GM12878 (cell line): Measurements from ENCODE around the gene PLEKHG1. TPM values are rescaled to one million over a fixed set of nuclear protein-coding genes. Genes with fewer than 3 reads are reported as not detected.

Source experiments
- ATAC-seq: fragments of 200-7000 bp; cut with Tn5 transposase; 3 replicates; pipeline ENCODE4 v1.9.1; 2020; ENCODE audit warnings: mild to moderate bottlenecking, moderate library complexity
- BruUV-seq: library from RNA; stranded (reverse); fragments of 400-500 nt; replicated peaks from 2 replicates; lab custom pipeline; 2021; lab: Mats Ljungman, UMichigan
- CTCF ChIA-PET: fragments of 300-600 bp; sonication (Branson Sonifier 250); formaldehyde crosslinking; extraction: SDS; loops from one replicate; lab custom pipeline; 2021; ENCODE audit warnings: inconsistent platforms; lab: Yijun Ruan, JAX
- POLR2A ChIA-PET: fragments of 350-600 bp; formaldehyde crosslinking; extraction: SDS; loops from one replicate; lab custom pipeline; 2021; ENCODE audit warnings: inconsistent platforms; lab: Charles Lee
- RAD21 ChIA-PET: fragments of 300-600 bp; sonication (Branson Sonifier 250); formaldehyde crosslinking; loops from one replicate; lab custom pipeline; 2023; ENCODE audit warnings: antibody characterized with exemption; ENCODE audit not compliant: unreplicated experiment; lab: Charles Lee
- SMC1A ChIA-PET: fragments of 300-600 bp; sonication (Branson Sonifier 250); formaldehyde crosslinking; loops from one replicate; lab custom pipeline; 2023; ENCODE audit not compliant: unreplicated experiment, uncharacterized antibody; lab: Charles Lee
- DNase-seq: peaks from one replicate; pipeline ENCODE4 v3.0.0-alpha.2; 2011; ENCODE audit warnings: low read depth, low spot score
- FAIRE-seq: peaks from 3 replicates; lab custom pipeline; 2011; peaks lifted over from hg19 to GRCh38; lab: Jason Lieb, UNC
- H2AFZ ChIP-seq: 2 replicates; pipeline ENCODE4 v1.6.0; 2011; ENCODE audit warnings: low read depth, low read length, control low read depth; ENCODE audit not compliant: control insufficient read depth
- H3K27ac ChIP-seq: 2 replicates; pipeline ENCODE4 v1.5.1; 2011; ENCODE audit warnings: control low read depth; ENCODE audit not compliant: control insufficient read depth, insufficient read depth
- H3K27me3 ChIP-seq, 2 experiments: replicated peaks in 1 of 2; 2 replicates each; pipeline versions ENCODE4 v1.6.0 to v1.6.1; 2011; ENCODE audit warnings: low read length in 1 of 2; ENCODE audit not compliant: control insufficient read depth in 2 of 2, insufficient read depth in 2 of 2
- H3K36me3 ChIP-seq, 2 experiments: 2 replicates each; pipeline ENCODE4 v1.5.1; 2011; ENCODE audit warnings: low read length in 1 of 2; ENCODE audit not compliant: control insufficient read depth in 2 of 2, insufficient read depth in 2 of 2
- H3K4me1 ChIP-seq: 2 replicates; pipeline ENCODE4 v1.6.1; 2011; ENCODE audit warnings: mild to moderate bottlenecking, low read length, moderate library complexity, mixed read lengths; ENCODE audit not compliant: control insufficient read depth, insufficient read depth
- H3K4me2 ChIP-seq: 2 replicates; pipeline ENCODE4 v1.6.0; 2011; ENCODE audit warnings: control low read depth; ENCODE audit not compliant: control insufficient read depth, insufficient read depth
- H3K4me3 ChIP-seq: fragments of 200-600 bp; sonication (generic); 2 replicates; pipeline ENCODE4 v1.5.1; 2016
- H3K79me2 ChIP-seq: 2 replicates; pipeline ENCODE4 v1.6.0; 2011; ENCODE audit warnings: low read length; ENCODE audit not compliant: control insufficient read depth, insufficient read depth
- H3K9ac ChIP-seq: 2 replicates; pipeline ENCODE4 v1.8.0; 2011; ENCODE audit warnings: low read length, control low read depth, mixed read lengths; ENCODE audit not compliant: control insufficient read depth, insufficient read depth
- H3K9me3 ChIP-seq: replicated peaks from 3 replicates; pipeline ENCODE4 v1.5.1; 2011; ENCODE audit warnings: mild to moderate bottlenecking, low read length; ENCODE audit not compliant: control insufficient read depth, insufficient read depth
- H4K20me1 ChIP-seq: 2 replicates; pipeline ENCODE4 v1.6.0; 2011; ENCODE audit not compliant: control insufficient read depth, insufficient read depth
- CBFB ChIP-seq: IDR thresholded peaks from 2 replicates; pipeline ENCODE4 v1.6.1; 2016; ENCODE audit warnings: antibody characterized with exemption, low read depth
- CREM ChIP-seq: IDR thresholded peaks from 2 replicates; pipeline ENCODE4 v1.6.1; 2014; ENCODE audit warnings: antibody characterized with exemption, low read depth
- NR2C2 ChIP-seq: IDR thresholded peaks from 2 replicates; pipeline ENCODE4 v1.6.1; 2011; ENCODE audit warnings: borderline replicate concordance, low read depth; ENCODE audit not compliant: control insufficient read depth, insufficient read length
- RAD51 ChIP-seq: fragments of 450-650 bp; IDR thresholded peaks from 2 replicates; pipeline ENCODE4 v1.6.1; 2016; ENCODE audit warnings: moderate library complexity, mild to moderate bottlenecking, inconsistent platforms
- SMARCA5 ChIP-seq: fragments of 450-650 bp; IDR thresholded peaks from 2 replicates; pipeline ENCODE4 v1.6.1; 2017; ENCODE audit warnings: mild to moderate bottlenecking
- SUZ12 ChIP-seq: fragments of 200-600 bp; sonication (generic); IDR thresholded peaks from one replicate; pipeline ENCODE4 v1.6.1; 2018; ENCODE audit warnings: antibody characterized with exemption, mild to moderate bottlenecking; ENCODE audit not compliant: unreplicated experiment
- ZNF274 ChIP-seq: IDR thresholded peaks from one replicate; pipeline ENCODE4 v1.8.0; 2011; ENCODE audit not compliant: insufficient read length, insufficient read depth
- ZNF687 ChIP-seq: fragments of 450-650 bp; IDR thresholded peaks from 2 replicates; pipeline ENCODE4 v1.6.1; 2017; ENCODE audit warnings: mild to moderate bottlenecking, moderate library complexity
- WGBS: methylation state at CpG from one replicate; pipeline ENCODE4 v1.1.6; 2016; ENCODE audit warnings: low lambda C conversion rate; ENCODE audit not compliant: insufficient replicate concordance, insufficient coverage; ENCODE audit errors: missing lambda C conversion rate; 5-methylcytosine and 5-hydroxymethylcytosine counted together
- in situ Hi-C: fragments of 300-500 bp; cut with MboI; formaldehyde crosslinking; loops from 9 replicates; pipeline ENCODE4 v1.14.3; 2018; ENCODE audit warnings: mixed read lengths
- intact Hi-C: fragments of 100-400 bp; cut with micrococcal nuclease; formaldehyde crosslinking; loops from one replicate; pipeline ENCODE4 v1.14.2; 2022; ENCODE audit not compliant: unreplicated experiment
- polyA plus RNA-seq, 11 experiments: library from polyadenylated mRNA; depleted of rRNA in 4 of 11; unstranded in 6 of 11; stranded (reverse) in 5 of 11; fragments of >200 nt; fragmentation: Nextera tagmentation in 4 of 11; fragmentation: Illumina TruSeq in 1 of 11; extraction: Ambion mirVana in 4 of 11; extraction: Trizol in 1 of 11; gene quantifications; 1 replicate in 1 of 11; 2 replicates in 10 of 11; pipeline versions ENCODE4 v1.2.1 to v1.2.3, GENCODE V29; 2011 to 2016; ENCODE audit warnings: inconsistent platforms in 2 of 11, missing spikeins in 2 of 11, low read depth in 1 of 11
- total RNA-seq, 4 experiments: library from RNA; depleted of rRNA in 3 of 4; stranded (reverse); fragments of >200 nt in 3 of 4; fragmentation: Illumina TruSeq in 1 of 4; extraction: Trizol in 1 of 4; gene quantifications; 2 replicates each; pipeline versions ENCODE4 v1.2.1 to v1.2.3, GENCODE V29; 2013 to 2021

The PLEKHG1 gene
- total and polyA plus RNA-seq, 10 of the 15 experiments (the other 5 are each of a cell fraction or from before 2014, with no cell fraction given), result 0.77 to 17.2 (median 4.9) TPM

GRCh38 chr6:150598858-150599198 is 857 bp upstream of the PLEKHG1 start:
- Histone ChIP-seq H3K4me1 (peaks cover 4% of the 10 kb centered on the region; the same call in 1 of the 2 replicates), H3K4me2 (peak overlapping the region; percentile 89), H3K9ac (no peak overlapping the region; the same call in 1 of the 2 replicates)
- TF ChIP-seq SMARCA5 (peak; percentile 76), RAD51 (no peak)
- TF ChIP-seq, all 136 proteins: peak for 1
- ATAC-seq, result no peak
- SMC1A ChIA-PET, result interaction anchor here (0.6 to 3.9 kb wide), 23 partner anchors 12 to 538 kb away, joined by 3 to 30 read pairs (median 4); no protein-coding TSS in a partner anchor
- Histone ChIP-seq H3K36me3 (no peaks in the 10 kb centered on the region), H3K27ac (no peak overlapping the region), H3K27me3 (peaks cover 2 to 7% of the 10 kb centered on the region in 2 experiments), H3K9me3 (no peaks in the 10 kb centered on the region), H4K20me1 (no peaks in the 10 kb centered on the region), H3K4me3 (no peak overlapping the region), H2AFZ (no peak overlapping the region), H3K79me2 (no peaks in the 10 kb centered on the region)
- BruUV-seq, result no TSS peak
- in situ Hi-C loops (no loop called here), intact Hi-C loops (no loop called here)
- CTCF ChIA-PET, result interaction anchor here (0.8 to 3.3 kb wide), 9 partner anchors 34 to 216 kb away, joined by 3 to 22 read pairs (median 4); no protein-coding TSS in a partner anchor
- no peak for DNase-seq
- no peak for FAIRE-seq
- POLR2A ChIA-PET, result interaction anchor here (0.7 to 2.0 kb wide), 9 partner anchors 16 to 215 kb away, joined by 3 to 19 read pairs (median 5); no protein-coding TSS in a partner anchor
- RAD21 ChIA-PET, result interaction anchor here (0.7 to 5.5 kb wide), 14 partner anchors 17 to 219 kb away, joined by 3 to 73 read pairs (median 5); no protein-coding TSS in a partner anchor
- WGBS, result 10% methylated on average over 3 of the region's 3 CpGs

- H3K9ac ChIP-seq, result no peak overlapping the region; the same call in 1 of the 2 replicates
- no peak for TF ChIP-seq NR2C2
- peak; percentile 34 for TF ChIP-seq SUZ12
- no peak for TF ChIP-seq CBFB
- no peak for TF ChIP-seq ZNF274
- TF ChIP-seq SMARCA5, result 0 out of 2 replicates have a peak, but pooled peaks have one; percentile 8
- TF ChIP-seq ZNF687, result 0 out of 2 replicates have a peak, but pooled peaks have one; percentile 28
- no peak for TF ChIP-seq CREM
These were observed 270 bp downstream of the PLEKHG1 start for GRCh38 chr6:150600010-150600300.

More at GRCh38 chr6:150600010-150600300, 270 bp downstream of the PLEKHG1 start:
- ChIA-PET SMC1A (interaction anchor here (0.6 to 3.9 kb wide), 19 partner anchors 11 to 1232 kb away, joined by 3 to 30 read pairs (median 4); no protein-coding TSS in a partner anchor), RAD21 (interaction anchor here (1.0 to 5.5 kb wide), 10 partner anchors 22 to 217 kb away, joined by 3 to 73 read pairs (median 8); no protein-coding TSS in a partner anchor), POLR2A (interaction anchor here (1.0 to 2.0 kb wide), 7 partner anchors 15 to 214 kb away, joined by 3 to 19 read pairs (median 6); no protein-coding TSS in a partner anchor), CTCF (interaction anchor here (0.8 to 3.3 kb wide), 10 partner anchors 21 to 215 kb away, joined by 3 to 22 read pairs (median 4); no protein-coding TSS in a partner anchor)
- FAIRE-seq (no peak), ATAC-seq (peak; percentile 22; the same call in 2 of the 3 replicates), DNase-seq (no peak)
- intact Hi-C loops, result loop anchor here (1.0 to 10.0 kb wide), 3 partner anchors 36 to 215 kb away; no protein-coding TSS in a partner anchor
- in situ Hi-C loops, result no loop called here
- H2AFZ ChIP-seq, result no peak overlapping the region; the same call in none of the 2 replicates
- H3K4me2 ChIP-seq, result peak overlapping the region; percentile 89; the same call in 1 of the 2 replicates
- no CpG with 5 or more reads among the region's 38 CpGs for WGBS
- no peaks in the 10 kb centered on the region for H4K20me1 ChIP-seq
- no peaks in the 10 kb centered on the region for H3K79me2 ChIP-seq
- no TSS peak for BruUV-seq
- H3K36me3 ChIP-seq, result no peaks in the 10 kb centered on the region
- no peak overlapping the region for H3K27ac ChIP-seq
- H3K4me3 ChIP-seq, result peak overlapping the region; percentile 75
- H3K4me1 ChIP-seq, result peaks cover 4% of the 10 kb centered on the region; the same call in 1 of the 2 replicates
- peaks cover 2 to 7% of the 10 kb centered on the region in 2 experiments for H3K27me3 ChIP-seq
- no peaks in the 10 kb centered on the region for H3K9me3 ChIP-seq
